Osteoblast (primary cell): ENCODE data around the gene NUPR1. TPM values are rescaled to one million over a fixed set of nuclear protein-coding genes. Genes with fewer than 3 reads are reported as not detected.
"Not testable (repeated sequence)": the region's sequence is repeated elsewhere in the genome, so short reads cannot be mapped to it uniquely, and the experiment has no call there.

Source experiments
- DNase-seq: peaks from one replicate; pipeline ENCODE4 v3.0.0; 2011; ENCODE audit warnings: low spot score, mixed read lengths; ENCODE audit not compliant: insufficient read length; ENCODE audit errors: missing footprints
- H2AFZ ChIP-seq: 2 replicates; pipeline ENCODE4 v1.6.0; 2011; ENCODE audit warnings: mild to moderate bottlenecking, low read length
- H3K27ac ChIP-seq: 2 replicates; pipeline ENCODE4 v1.5.1; 2011; ENCODE audit warnings: mild to moderate bottlenecking, low read depth, low read length, moderate library complexity
- H3K27me3 ChIP-seq: 2 replicates; pipeline ENCODE4 v1.6.0; 2012; ENCODE audit warnings: mild to moderate bottlenecking, control low read depth, inconsistent platforms, low read length, moderate library complexity; ENCODE audit not compliant: insufficient read depth
- H3K36me3 ChIP-seq: 2 replicates; pipeline ENCODE4 v1.5.1; 2011; ENCODE audit warnings: mild to moderate bottlenecking, low read length, control low read depth, moderate library complexity; ENCODE audit not compliant: insufficient read depth
- H3K4me1 ChIP-seq: 2 replicates; pipeline ENCODE4 v1.5.1; 2011; ENCODE audit warnings: mild to moderate bottlenecking, low read length, control low read depth, moderate library complexity; ENCODE audit not compliant: insufficient read depth
- H3K4me2 ChIP-seq: 2 replicates; pipeline ENCODE4 v1.6.0; 2011; ENCODE audit warnings: mild to moderate bottlenecking, low read length; ENCODE audit not compliant: insufficient read depth
- H3K4me3 ChIP-seq: fragments of 200-600 bp; sonication (generic); 3 replicates; pipeline ENCODE4 v1.5.1; 2012; ENCODE audit warnings: mild to moderate bottlenecking, low read length, inconsistent platforms; ENCODE audit not compliant: insufficient read depth
- H3K79me2 ChIP-seq: 2 replicates; pipeline ENCODE4 v1.6.0; 2012; ENCODE audit warnings: mild to moderate bottlenecking, low read length, control low read depth, inconsistent platforms; ENCODE audit not compliant: insufficient read depth
- H3K9me3 ChIP-seq: 2 replicates; pipeline ENCODE4 v1.5.1; 2011; ENCODE audit warnings: low read depth, low read length, control low read depth
- H4K20me1 ChIP-seq: 2 replicates; pipeline ENCODE4 v1.6.0; 2012; ENCODE audit warnings: mild to moderate bottlenecking, low read length, control low read depth; ENCODE audit not compliant: insufficient read depth
- CTCF ChIP-seq: IDR thresholded peaks from 2 replicates; pipeline ENCODE4 v1.5.1; 2011; ENCODE audit warnings: mild to moderate bottlenecking, low read depth, low read length, moderate library complexity; ENCODE audit errors: extremely low read depth
- total RNA-seq: library from RNA; depleted of rRNA; stranded (reverse); fragments of >200 nt; gene quantifications from 2 replicates; pipeline ENCODE4 v1.2.3, GENCODE V29; 2012

The NUPR1 gene
- total RNA-seq, 1 donor: 27.9 TPM

DNA sequence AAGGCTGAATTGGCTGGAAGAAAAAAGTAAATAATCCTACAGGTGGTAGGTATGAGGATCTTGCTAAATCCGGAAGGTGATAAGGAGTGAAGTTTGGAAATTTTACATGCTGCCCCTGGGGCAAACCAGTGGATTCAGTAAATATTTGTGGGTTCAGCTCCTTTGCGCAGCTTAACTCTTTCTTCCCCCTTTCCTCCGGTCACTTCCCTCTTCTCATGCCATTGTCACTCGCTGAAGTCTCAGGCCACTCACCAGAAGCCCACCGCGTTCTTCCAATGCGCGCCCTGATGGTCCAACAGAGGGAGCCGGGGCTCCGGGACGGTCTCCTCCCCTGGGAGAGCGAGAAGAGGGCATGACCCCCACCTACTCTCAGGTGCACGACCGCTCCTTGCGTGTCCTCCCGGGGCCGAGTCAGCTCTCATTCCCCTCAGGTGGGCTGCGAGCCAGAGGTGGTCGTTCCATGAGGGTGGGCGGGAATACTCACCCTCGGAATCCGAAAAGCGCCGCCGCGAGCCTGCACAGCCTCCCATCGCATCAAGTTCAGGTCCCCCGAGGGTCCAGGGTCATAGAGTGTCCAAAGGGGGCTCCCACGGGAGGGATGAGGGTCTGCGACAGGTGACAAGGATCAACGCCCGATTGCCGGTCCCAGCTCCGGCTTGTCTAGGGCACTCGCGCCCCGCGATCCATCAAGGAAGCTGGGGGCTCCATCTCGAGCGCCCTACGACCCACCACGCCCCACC is 47.4 kb downstream of the NUPR1 start:
- Histone ChIP-seq H2AFZ (peak overlapping the region; percentile 100), H3K27me3 (no peaks in the 10 kb centered on the region), H3K36me3 (peaks cover 9% of the 10 kb centered on the region), H3K4me3 (peak overlapping the region; percentile 100), H3K79me2 (peaks cover 5% of the 10 kb centered on the region), H3K27ac (peak overlapping the region; percentile 99), H4K20me1 (no peaks in the 10 kb centered on the region), H3K4me2 (peak overlapping the region; percentile 99), H3K9me3 (no peaks in the 10 kb centered on the region), H3K4me1 (peaks cover 8% of the 10 kb centered on the region)
- no peak for TF ChIP-seq CTCF
- peak; percentile 80 for DNase-seq

DNA sequence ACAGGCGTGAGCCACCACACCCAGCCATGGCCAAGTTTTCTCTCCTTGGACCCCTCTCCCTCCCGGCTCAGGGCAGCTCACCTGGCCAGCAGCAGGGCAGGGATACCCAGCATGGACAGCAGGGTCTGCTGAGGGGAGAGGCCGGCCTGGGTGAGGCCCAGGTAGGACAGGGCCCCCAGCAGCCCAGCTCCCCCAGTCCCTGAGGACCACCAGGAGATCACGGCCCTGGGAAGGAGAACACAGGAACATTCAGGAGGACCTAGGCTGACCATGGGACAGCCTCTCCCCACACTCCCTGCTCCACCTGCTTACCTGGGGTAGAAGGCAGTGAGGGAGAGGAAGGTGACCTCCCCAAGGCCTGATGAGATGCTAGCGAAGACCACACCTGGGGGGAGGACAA is 52.5 kb downstream of the NUPR1 start:
- H3K4me1 ChIP-seq: peaks cover 6% of the 10 kb centered on the region
- TF ChIP-seq CTCF: no peak

DNA sequence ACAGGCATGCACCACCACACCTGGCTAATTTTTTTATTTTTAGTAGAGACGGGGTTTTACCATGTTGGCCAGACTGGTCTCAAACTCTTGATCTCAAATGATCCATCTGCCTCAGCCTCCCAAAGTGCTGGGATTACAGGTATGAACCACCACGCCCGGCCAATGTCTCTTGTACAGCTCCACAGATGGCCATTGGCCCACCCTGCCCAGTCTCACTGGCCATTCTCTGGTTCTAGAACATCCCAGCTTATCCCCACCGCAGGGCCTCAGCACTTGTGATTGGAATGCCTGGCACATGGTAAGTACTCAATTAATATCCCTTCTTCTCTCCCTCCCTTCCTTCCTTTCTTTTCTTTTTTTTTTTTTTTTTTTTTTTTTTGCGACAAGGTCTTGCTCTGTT is 55.4 kb downstream of the NUPR1 start:
- not testable (repeated sequence) for H2AFZ ChIP-seq, H3K79me2 ChIP-seq, H3K36me3 ChIP-seq, H3K27ac ChIP-seq, H4K20me1 ChIP-seq, H3K4me1 ChIP-seq, H3K9me3 ChIP-seq, DNase-seq, H3K4me3 ChIP-seq, H3K27me3 ChIP-seq, H3K4me2 ChIP-seq

More for the DNA sequence above, 52.5 kb downstream of the NUPR1 start:
- peaks cover under 1% of the 10 kb centered on the region for H3K79me2 ChIP-seq
- H3K27me3 ChIP-seq: no peaks in the 10 kb centered on the region
- H3K27ac ChIP-seq: no peak overlapping the region
- no peak for DNase-seq
- H3K9me3 ChIP-seq: no peaks in the 10 kb centered on the region
- H3K4me3 ChIP-seq: no peak overlapping the region
- peaks cover 9% of the 10 kb centered on the region for H3K36me3 ChIP-seq
- no peak overlapping the region for H2AFZ ChIP-seq
- H3K4me2 ChIP-seq: no peak overlapping the region
- H4K20me1 ChIP-seq: no peaks in the 10 kb centered on the region

Other genes starting within 250 kb of the NUPR1 start
- gene SBK1, start 246.4 kb downstream of the NUPR1 start, total RNA-seq: not detected in 2 replicates
- 0.59 and 2.9 TPM in 2 replicates for gene NPIPB6, start 175.5 kb downstream of the NUPR1 start, total RNA-seq
- gene EIF3CL, start 135.1 kb downstream of the NUPR1 start, total RNA-seq: 78.2 and 94.3 TPM in 2 replicates
- gene NPIPB7, start 66.6 kb downstream of the NUPR1 start, total RNA-seq: not detected in 2 replicates
- 27.9 and 28.0 TPM in 2 replicates for gene CLN3, start 46.9 kb downstream of the NUPR1 start, total RNA-seq
- under 0.01 TPM in 1 of 2 replicates, not detected in the other for gene APOBR, start 44.3 kb downstream of the NUPR1 start, total RNA-seq
- not detected in 2 replicates for gene IL27, start 32.1 kb downstream of the NUPR1 start, total RNA-seq
- gene SGF29, start 14.9 kb upstream of the NUPR1 start, total RNA-seq: 9.4 and 13.4 TPM in 2 replicates
- gene SULT1A2, start 58.1 kb upstream of the NUPR1 start, total RNA-seq: not detected in 2 replicates
- 1.8 and 2.9 TPM in 2 replicates for gene SULT1A1, start 71.1 kb upstream of the NUPR1 start, total RNA-seq
- not detected in 2 replicates for gene NPIPB8, start 99.1 kb upstream of the NUPR1 start, total RNA-seq
- 104 and 138 TPM in 2 replicates for gene EIF3C, start 172.5 kb upstream of the NUPR1 start, total RNA-seq
- 1.8 and 2.7 TPM in 2 replicates for gene NPIPB9, start 212.8 kb upstream of the NUPR1 start, total RNA-seq